HCT116 (cell line): ENCODE data around the gene SLC34A3. TPM values are rescaled to one million over a fixed set of nuclear protein-coding genes. Genes with fewer than 3 reads are reported as not detected.
A peak's percentile ranks its signal among the peaks of the same experiment; 100 is the strongest.

Experiments
- ATAC-seq: fragments of 200-7000 bp; cut with Tn5 transposase; 2 replicates; pipeline ENCODE4 v1.9.1; 2020; ENCODE audit warnings: mild to moderate bottlenecking, moderate library complexity
- BruUV-seq: library from RNA; stranded (reverse); fragments of 400-500 nt; replicated peaks from 2 replicates; lab custom pipeline; 2021; lab: Mats Ljungman, UMichigan
- CTCF ChIA-PET: fragments of 300-600 bp; sonication (Branson Sonifier 250); formaldehyde crosslinking; loops from one replicate; lab custom pipeline; 2021; ENCODE audit warnings: antibody characterized with exemption; lab: Charles Lee
- POLR2A ChIA-PET: fragments of 300-600, 350-600 bp; sonication (Branson Sonifier 250); formaldehyde crosslinking; loops from one replicate; lab custom pipeline; 2021; ENCODE audit warnings: antibody characterized with exemption; lab: Charles Lee
- RAD21 ChIA-PET, 2 experiments: fragments of 300-600 bp; sonication (Branson Sonifier 250); formaldehyde crosslinking; loops; one replicate each; lab custom pipeline; 2023; ENCODE audit warnings: low total read pairs in 2 of 2; ENCODE audit not compliant: uncharacterized antibody in 2 of 2, unreplicated experiment in 2 of 2, low non-redundant PET in 1 of 2; lab: Charles Lee
- DNase-seq: peaks from one replicate; pipeline ENCODE4 v3.0.0-alpha.2; 2010; ENCODE audit warnings: low read depth, low spot score
- H2AFZ ChIP-seq: fragments of 200-600 bp; shearing (Covaris generic), sonication (generic); 2 replicates; pipeline ENCODE4 v1.6.1; 2017; ENCODE audit warnings: low read depth, mixed run types, mixed read lengths, antibody characterized with exemption, low read length; ENCODE audit not compliant: poor library complexity, severe bottlenecking
- H3K27ac ChIP-seq: 2 replicates; pipeline ENCODE4 v1.5.1; 2012; ENCODE audit warnings: low read depth, low read length
- H3K27me3 ChIP-seq: fragments of 200-600 bp; sonication (generic); 2 replicates; pipeline ENCODE4 v1.6.1; 2016; ENCODE audit warnings: mixed run types, low read length, mixed read lengths; ENCODE audit not compliant: insufficient read depth
- H3K36me3 ChIP-seq, 2 experiments: fragments of 200-500 bp in 1 of 2; fragments of 200-600 bp in 1 of 2; sonication (Bioruptor generic) in 1 of 2; sonication (generic) in 1 of 2; 2 replicates each; pipeline versions ENCODE4 v1.5.1 to v1.6.1; 2014 to 2016; ENCODE audit warnings: low read length in 2 of 2, inconsistent platforms in 1 of 2, mixed read lengths in 1 of 2, mixed run types in 1 of 2; ENCODE audit not compliant: insufficient read depth in 2 of 2, control insufficient read depth in 1 of 2
- H3K4me1 ChIP-seq, 2 experiments: fragments of 200-600 bp in 1 of 2; sonication (generic) in 1 of 2; 2 replicates each; pipeline versions ENCODE4 v1.5.1 to v1.6.1; 2012 to 2017; ENCODE audit warnings: low read length in 2 of 2, inconsistent platforms in 1 of 2, mild to moderate bottlenecking in 1 of 2, mixed read lengths in 1 of 2, mixed run types in 1 of 2, moderate library complexity in 1 of 2; ENCODE audit not compliant: insufficient read depth in 2 of 2, control insufficient read depth in 1 of 2
- H3K4me2 ChIP-seq: fragments of 200-600 bp; sonication (generic); 2 replicates; pipeline ENCODE4 v1.6.1; 2017; ENCODE audit warnings: mixed run types, low read length, mixed read lengths
- H3K4me3 ChIP-seq, 2 experiments: fragments of 200-600 bp in 1 of 2; sonication (generic) in 1 of 2; replicated peaks in 1 of 2; 2 replicates each; pipeline ENCODE4 v1.5.1; 2011 to 2016; ENCODE audit warnings: low read length in 2 of 2, control low read depth in 1 of 2, low read depth in 1 of 2, mild to moderate bottlenecking in 1 of 2, mixed read lengths in 1 of 2, mixed run types in 1 of 2
- H3K79me2 ChIP-seq: fragments of 200-600 bp; sonication (generic); 2 replicates; pipeline ENCODE4 v1.6.1; 2017; ENCODE audit warnings: mild to moderate bottlenecking, mixed run types, low read length, moderate library complexity, mixed read lengths; ENCODE audit not compliant: insufficient read depth
- H3K9ac ChIP-seq: fragments of 200-600 bp; sonication (generic); 2 replicates; pipeline ENCODE4 v1.6.1; 2016; ENCODE audit warnings: low read length, mixed read lengths
- H3K9me2 ChIP-seq: fragments of 200-600 bp; sonication (generic), shearing (Covaris generic); 2 replicates; pipeline ENCODE4 v1.6.1; 2017; ENCODE audit warnings: mixed run types, mild to moderate bottlenecking, moderate library complexity; ENCODE audit not compliant: insufficient read depth
- H3K9me3 ChIP-seq, 2 experiments: fragments of 200-500 bp in 1 of 2; fragments of 200-600 bp in 1 of 2; sonication (Bioruptor generic) in 1 of 2; sonication (generic) in 1 of 2; 2 replicates each; pipeline ENCODE4 v1.6.1; 2014 to 2017; ENCODE audit warnings: low read length in 2 of 2, mixed read lengths in 2 of 2, inconsistent platforms in 1 of 2, low read depth in 1 of 2, mild to moderate bottlenecking in 1 of 2, mixed run types in 1 of 2, moderate library complexity in 1 of 2; ENCODE audit not compliant: control insufficient read depth in 1 of 2, insufficient read depth in 1 of 2
- H4K20me1 ChIP-seq: fragments of 200-600 bp; sonication (generic), shearing (Covaris generic); 2 replicates; pipeline ENCODE4 v1.6.1; 2017; ENCODE audit warnings: mixed run types, mild to moderate bottlenecking, moderate library complexity; ENCODE audit not compliant: insufficient read depth
- ATF3 ChIP-seq: IDR thresholded peaks from 2 replicates; pipeline ENCODE4 v1.6.1; 2012
- CBX3 ChIP-seq: IDR thresholded peaks from 2 replicates; pipeline ENCODE4 v1.6.1; 2012; ENCODE audit warnings: low read depth
- EGR1 ChIP-seq: IDR thresholded peaks from 2 replicates; pipeline ENCODE4 v1.6.1; 2012; ENCODE audit warnings: low read depth
- ELF1 ChIP-seq: IDR thresholded peaks from 2 replicates; pipeline ENCODE4 v1.6.1; 2012; ENCODE audit warnings: low read depth, borderline replicate concordance
- EZH2 ChIP-seq: fragments of 200-600 bp; sonication (generic); IDR thresholded peaks from 2 replicates; pipeline ENCODE4 v1.6.1; 2017; ENCODE audit warnings: antibody characterized with exemption, mixed run types
- EZH2phosphoT487 ChIP-seq: fragments of 200-600 bp; IDR thresholded peaks from 2 replicates; pipeline ENCODE4 v1.6.1; 2018; ENCODE audit warnings: antibody characterized with exemption, borderline replicate concordance
- POLR2A ChIP-seq: IDR thresholded peaks from 2 replicates; pipeline ENCODE4 v1.7.0; 2011; ENCODE audit warnings: borderline replicate concordance; ENCODE audit not compliant: insufficient read depth, insufficient read length; ENCODE audit errors: extremely low read depth
- POLR2AphosphoS5 ChIP-seq: IDR thresholded peaks from 2 replicates; pipeline ENCODE4 v1.6.1; 2011; ENCODE audit warnings: mild to moderate bottlenecking, low read depth, low read length, moderate library complexity
- SIN3A ChIP-seq: IDR thresholded peaks from 2 replicates; pipeline ENCODE4 v1.6.1; 2012; ENCODE audit warnings: low read depth
- SRF ChIP-seq: IDR thresholded peaks from 2 replicates; pipeline ENCODE4 v1.6.1; 2012; ENCODE audit warnings: low read depth
- TCF7L2 ChIP-seq: IDR thresholded peaks from 2 replicates; pipeline ENCODE4 v1.7.0; 2011; ENCODE audit warnings: borderline replicate concordance, inconsistent platforms; ENCODE audit not compliant: insufficient read depth, insufficient read length; ENCODE audit errors: extremely low read depth
- YY1 ChIP-seq: IDR thresholded peaks from 2 replicates; pipeline ENCODE4 v1.6.1; 2011; ENCODE audit warnings: low read length, low read depth, moderate library complexity, mild to moderate bottlenecking; ENCODE audit not compliant: insufficient replicate concordance; ENCODE audit errors: extremely low read depth
- ZFX ChIP-seq: fragments of 450-650 bp; IDR thresholded peaks from 2 replicates; pipeline ENCODE4 v1.6.1; 2017
- ZNF274 ChIP-seq: fragments of 200-500 bp; sonication (Bioruptor generic); IDR thresholded peaks from 2 replicates; pipeline ENCODE4 v1.6.1; 2014; ENCODE audit warnings: mild to moderate bottlenecking, low read depth, low read length, inconsistent platforms
- intact Hi-C: fragments of 100-400 bp; cut with micrococcal nuclease; formaldehyde crosslinking; loops from 2 replicates; pipeline ENCODE4 v1.10.0; 2022
- total RNA-seq: library from RNA; stranded (reverse); gene quantifications from one replicate; pipeline ENCODE4 v1.2.1, GENCODE V29; 2021; ENCODE audit not compliant: unreplicated experiment
- TF ChIP-seq, protein P1 (sequence below): IDR thresholded peaks from 2 replicates; pipeline ENCODE4 v1.6.1; 2012
- TF ChIP-seq, protein P2 (sequence below), 3 experiments: fragments of 200-600 bp in 1 of 3; sonication (generic) in 1 of 3; IDR thresholded peaks in 2 of 3; conservative IDR thresholded peaks in 1 of 3; 2 replicates each; pipeline ENCODE4 v1.5.1; 2012 to 2017; ENCODE audit warnings: low read depth in 2 of 3, low read length in 2 of 3, antibody characterized with exemption in 1 of 3, borderline replicate concordance in 1 of 3, control low read depth in 1 of 3, mild to moderate bottlenecking in 1 of 3, mixed read lengths in 1 of 3, mixed run types in 1 of 3, moderate library complexity in 1 of 3; ENCODE audit not compliant: insufficient read depth in 1 of 3
- TF ChIP-seq, protein P3 (sequence below): IDR thresholded peaks from 2 replicates; pipeline ENCODE4 v1.6.1; 2011; ENCODE audit warnings: mild to moderate bottlenecking, low read length, moderate library complexity; ENCODE audit not compliant: insufficient replicate concordance; ENCODE audit errors: extremely low read depth

The SLC34A3 gene
- total RNA-seq, 1 experiment from 2014 or later = 0.15 TPM

DNA sequence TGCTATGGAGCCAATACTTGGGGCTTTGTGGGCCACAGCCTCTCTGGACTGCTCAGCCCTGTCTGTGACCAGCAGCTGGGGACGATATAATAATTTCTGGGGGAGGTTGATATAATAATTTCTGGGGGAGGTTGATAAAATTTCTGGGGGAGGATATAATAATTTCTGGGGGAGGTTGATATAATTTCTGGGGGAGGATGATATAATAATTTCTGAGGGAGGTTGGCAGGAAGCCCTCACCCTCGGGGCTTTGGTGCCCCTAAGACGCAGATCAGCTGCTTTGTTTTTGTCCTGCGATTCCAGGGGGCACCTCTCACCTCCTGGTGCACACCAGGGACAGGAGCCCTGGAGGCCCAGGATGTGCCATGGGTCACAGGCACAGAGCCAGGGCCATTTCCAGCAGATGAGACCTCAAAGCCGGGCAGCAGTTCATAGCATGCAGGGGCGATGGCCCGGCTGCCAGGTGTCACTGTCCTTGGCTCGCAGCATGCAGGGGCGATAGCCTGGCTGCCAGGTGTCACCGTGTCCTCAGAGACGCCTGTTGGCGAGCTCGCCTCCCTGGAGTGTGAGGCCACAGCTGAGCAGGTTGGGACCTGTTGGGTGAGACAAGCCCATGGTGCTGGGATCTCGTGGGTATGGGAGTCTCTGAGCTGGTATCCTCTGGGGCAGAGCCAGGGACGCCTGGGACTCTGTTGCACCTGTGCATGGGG, 43.1 kb downstream of the SLC34A3 start:
- Histone ChIP-seq H3K4me3 (no peak overlapping the region), H3K4me2 (no peak overlapping the region), H3K27me3 (no peaks in the 10 kb centered on the region), H3K9me3 (no peaks in the 10 kb centered on the region), H2AFZ (no peak overlapping the region), H3K36me3 (peaks cover 4 to 16% of the 10 kb centered on the region in 2 experiments; a peak in 3 of 4 replicates), H3K79me2 (peaks cover 11% of the 10 kb centered on the region), H4K20me1 (no peaks in the 10 kb centered on the region), H3K9ac (no peak overlapping the region), H3K9me2 (no peaks in the 10 kb centered on the region), H3K4me1 (peaks cover 31 to 40% of the 10 kb centered on the region in 2 experiments), H3K27ac (peak overlapping the region; percentile 56; the same call in 1 of the 2 replicates)
- ATAC-seq (no peak), DNase-seq (no peak)
- no TSS peak for BruUV-seq
- intact Hi-C loops = no loop called here
- RAD21 ChIA-PET = no interaction called here
- CTCF ChIA-PET = interaction anchor here (1.1 to 1.3 kb wide), 3 partner anchors 13 to 37 kb away, joined by 3 to 4 read pairs (median 3); no protein-coding TSS in a partner anchor
- TF ChIP-seq TCF7L2 (no peak), YY1 (no peak), ATF3 (no peak), POLR2A (no peak), EZH2phosphoT487 (no peak), EGR1 (no peak), EZH2 (no peak), ZFX (no peak), ELF1 (no peak), ZNF274 (no peak), CBX3 (no peak), SIN3A (no peak), POLR2AphosphoS5 (no peak), SRF (no peak)
- TF ChIP-seq, protein P1, sequence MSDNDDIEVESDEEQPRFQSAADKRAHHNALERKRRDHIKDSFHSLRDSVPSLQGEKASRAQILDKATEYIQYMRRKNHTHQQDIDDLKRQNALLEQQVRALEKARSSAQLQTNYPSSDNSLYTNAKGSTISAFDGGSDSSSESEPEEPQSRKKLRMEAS = no peak
- TF ChIP-seq, protein P2, sequence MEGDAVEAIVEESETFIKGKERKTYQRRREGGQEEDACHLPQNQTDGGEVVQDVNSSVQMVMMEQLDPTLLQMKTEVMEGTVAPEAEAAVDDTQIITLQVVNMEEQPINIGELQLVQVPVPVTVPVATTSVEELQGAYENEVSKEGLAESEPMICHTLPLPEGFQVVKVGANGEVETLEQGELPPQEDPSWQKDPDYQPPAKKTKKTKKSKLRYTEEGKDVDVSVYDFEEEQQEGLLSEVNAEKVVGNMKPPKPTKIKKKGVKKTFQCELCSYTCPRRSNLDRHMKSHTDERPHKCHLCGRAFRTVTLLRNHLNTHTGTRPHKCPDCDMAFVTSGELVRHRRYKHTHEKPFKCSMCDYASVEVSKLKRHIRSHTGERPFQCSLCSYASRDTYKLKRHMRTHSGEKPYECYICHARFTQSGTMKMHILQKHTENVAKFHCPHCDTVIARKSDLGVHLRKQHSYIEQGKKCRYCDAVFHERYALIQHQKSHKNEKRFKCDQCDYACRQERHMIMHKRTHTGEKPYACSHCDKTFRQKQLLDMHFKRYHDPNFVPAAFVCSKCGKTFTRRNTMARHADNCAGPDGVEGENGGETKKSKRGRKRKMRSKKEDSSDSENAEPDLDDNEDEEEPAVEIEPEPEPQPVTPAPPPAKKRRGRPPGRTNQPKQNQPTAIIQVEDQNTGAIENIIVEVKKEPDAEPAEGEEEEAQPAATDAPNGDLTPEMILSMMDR (IDR thresholded peaks at IDR 0.05 in 2 of 3, conservative IDR thresholded peaks at IDR 0.05 in 1 of 3; ENCODE audit: borderline replicate concordance in 1 of 3, insufficient read depth in 1 of 3, low read depth in 2 of 3, low read length in 2 of 3) = no peak
- TF ChIP-seq, protein P3, sequence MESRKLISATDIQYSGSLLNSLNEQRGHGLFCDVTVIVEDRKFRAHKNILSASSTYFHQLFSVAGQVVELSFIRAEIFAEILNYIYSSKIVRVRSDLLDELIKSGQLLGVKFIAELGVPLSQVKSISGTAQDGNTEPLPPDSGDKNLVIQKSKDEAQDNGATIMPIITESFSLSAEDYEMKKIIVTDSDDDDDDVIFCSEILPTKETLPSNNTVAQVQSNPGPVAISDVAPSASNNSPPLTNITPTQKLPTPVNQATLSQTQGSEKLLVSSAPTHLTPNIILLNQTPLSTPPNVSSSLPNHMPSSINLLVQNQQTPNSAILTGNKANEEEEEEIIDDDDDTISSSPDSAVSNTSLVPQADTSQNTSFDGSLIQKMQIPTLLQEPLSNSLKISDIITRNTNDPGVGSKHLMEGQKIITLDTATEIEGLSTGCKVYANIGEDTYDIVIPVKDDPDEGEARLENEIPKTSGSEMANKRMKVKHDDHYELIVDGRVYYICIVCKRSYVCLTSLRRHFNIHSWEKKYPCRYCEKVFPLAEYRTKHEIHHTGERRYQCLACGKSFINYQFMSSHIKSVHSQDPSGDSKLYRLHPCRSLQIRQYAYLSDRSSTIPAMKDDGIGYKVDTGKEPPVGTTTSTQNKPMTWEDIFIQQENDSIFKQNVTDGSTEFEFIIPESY = no peak
- POLR2A ChIA-PET = interaction anchor here (1.4 kb wide), 1 partner anchor 30 kb away, joined by 3 read pairs; no protein-coding TSS in a partner anchor
